NCI-H748 treated with DMSO at 0.1 percent for 48 hours (cell line): Measurements from ENCODE around the gene SOD2.
"Not testable (repeated sequence)": the region's sequence is repeated elsewhere in the genome, so short reads cannot be mapped to it uniquely, and the experiment has no call there.

Experiments used
- DNase-seq: peaks from one replicate; lab custom pipeline; 2025; lab: John Stamatoyannopoulos, UW

The SOD2 gene

DNA sequence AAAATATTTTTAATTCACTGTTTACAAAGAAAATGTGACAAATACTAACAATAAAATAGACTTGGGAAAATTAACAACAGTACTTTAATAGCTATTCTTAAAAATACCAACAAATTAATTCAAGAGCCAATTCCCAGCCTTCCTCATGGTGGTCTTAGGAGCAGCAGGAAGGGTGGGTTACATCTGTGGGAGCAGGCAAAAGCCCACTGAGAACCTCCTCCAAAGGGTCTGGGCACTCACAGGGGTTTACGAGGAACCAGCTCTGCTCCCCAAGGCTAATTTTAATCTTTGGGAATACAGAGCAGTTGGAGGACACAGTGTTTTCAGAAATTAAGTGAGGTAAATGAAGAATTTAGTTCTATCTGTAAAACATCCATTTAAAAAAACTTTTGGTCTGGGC is 10.2 kb downstream of the SOD2 start:
- no peak for DNase-seq

DNA sequence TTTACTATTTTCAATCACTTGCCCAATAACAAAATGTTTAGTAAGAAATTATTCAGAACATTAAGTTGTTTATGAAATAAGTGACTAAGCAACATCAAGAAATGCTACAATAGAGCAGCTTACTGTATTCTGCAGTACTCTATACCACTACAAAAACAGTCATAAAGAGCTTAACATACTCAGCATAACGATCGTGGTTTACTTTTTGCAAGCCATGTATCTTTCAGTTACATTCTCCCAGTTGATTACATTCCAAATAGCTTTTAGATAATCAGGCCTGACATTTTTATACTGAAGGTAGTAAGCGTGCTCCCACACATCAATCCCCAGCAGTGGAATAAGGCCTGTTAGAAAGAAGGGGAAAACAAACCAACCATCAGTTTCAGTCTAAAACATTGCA is 10.7 kb downstream of the SOD2 start:
- no peak for DNase-seq

DNA sequence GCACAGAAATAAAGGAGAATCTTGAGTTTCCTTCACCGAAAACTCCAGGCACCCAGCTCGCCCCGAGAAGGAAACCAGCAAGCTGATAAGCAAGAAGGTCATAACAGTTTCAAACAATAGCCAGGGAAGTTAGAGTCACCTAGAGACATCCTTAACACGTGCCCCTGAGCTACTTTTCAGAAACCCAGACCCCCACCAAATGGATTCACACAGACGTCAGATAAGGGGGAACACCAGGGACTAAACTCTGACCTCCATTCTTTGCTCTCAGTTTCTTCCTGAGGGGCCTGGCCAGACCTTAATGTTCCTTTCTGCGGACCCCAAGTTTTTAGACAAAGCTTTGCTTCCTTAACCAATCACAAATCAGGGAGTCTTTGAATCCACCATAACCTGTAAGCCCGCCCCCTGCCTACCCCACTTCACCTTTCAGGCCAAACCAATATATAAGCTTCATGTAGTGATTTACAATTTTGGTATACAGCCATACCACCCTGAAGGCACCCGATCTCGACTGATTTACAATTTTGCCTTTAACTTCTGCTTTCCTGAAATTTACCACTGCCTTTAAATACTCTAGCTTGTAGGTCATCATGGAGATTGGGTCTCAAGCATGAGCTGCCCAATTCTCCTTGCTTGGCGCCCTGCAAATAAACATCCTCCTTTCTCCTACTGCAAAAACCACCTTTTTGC is 11.7 kb downstream of the SOD2 start:
- DNase-seq = no peak

DNA sequence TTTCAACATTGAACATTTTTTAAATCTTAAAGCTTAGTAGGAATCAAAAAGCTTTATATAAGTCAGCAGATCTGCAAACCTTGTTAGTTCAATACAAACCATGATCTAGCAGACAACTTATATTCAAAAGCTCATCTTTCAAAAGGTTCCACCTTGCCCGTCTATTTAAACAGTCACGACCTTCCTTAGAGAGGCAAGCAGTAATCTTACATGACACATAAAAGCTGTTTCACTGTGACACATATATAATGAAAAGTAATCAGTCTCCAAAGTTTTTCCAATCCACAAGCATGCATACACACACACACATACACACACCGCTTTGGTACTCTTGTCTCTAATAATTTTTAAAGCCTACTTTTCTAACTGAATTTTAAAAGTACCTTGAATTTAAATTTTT is 12.9 kb downstream of the SOD2 start:
- DNase-seq = no peak

DNA sequence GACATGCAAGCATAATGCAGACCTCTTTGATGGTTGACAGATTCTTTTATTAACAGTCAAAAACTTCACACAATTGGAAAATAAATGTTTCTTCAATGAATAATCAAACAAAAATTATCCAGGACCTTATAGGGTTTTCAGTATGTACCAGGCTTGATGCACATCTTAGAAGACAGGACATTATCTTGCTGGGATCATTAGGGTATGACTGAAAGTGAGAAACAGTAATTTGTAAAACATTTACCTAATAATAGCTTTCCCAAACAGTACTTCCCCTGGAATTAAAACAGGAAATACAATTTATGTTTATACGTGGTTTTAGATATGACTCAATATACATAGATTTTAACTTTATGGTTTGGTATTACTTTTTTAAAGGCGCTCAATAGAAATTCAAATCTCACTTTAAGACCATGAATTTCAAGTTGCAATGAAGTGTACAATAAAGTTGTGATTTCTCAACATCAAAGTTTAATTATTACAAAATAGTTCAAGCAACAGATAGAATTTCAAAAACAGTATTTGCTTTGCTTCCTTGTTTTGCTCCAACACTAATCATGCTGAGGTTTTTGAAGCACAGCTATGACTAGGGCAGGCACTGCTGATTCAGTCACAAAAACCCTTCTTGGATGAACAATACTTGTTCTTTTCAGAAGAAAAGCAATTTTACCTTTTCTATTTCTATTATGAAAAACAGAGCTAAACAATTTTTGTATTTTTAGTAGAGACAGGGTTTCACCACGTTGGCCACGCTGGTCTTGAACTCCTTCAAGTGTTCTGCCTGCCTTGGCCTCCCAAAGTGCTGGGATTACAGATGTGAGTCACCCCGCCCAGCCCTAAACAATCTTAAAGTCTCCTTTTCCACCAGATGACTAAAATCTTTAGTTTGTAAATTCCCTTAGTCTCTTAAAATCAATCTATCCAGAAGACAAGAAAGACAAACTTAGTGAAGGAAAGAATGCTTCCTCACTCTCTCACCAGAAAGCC is 13.7 kb downstream of the SOD2 start:
- DNase-seq = no peak

DNA sequence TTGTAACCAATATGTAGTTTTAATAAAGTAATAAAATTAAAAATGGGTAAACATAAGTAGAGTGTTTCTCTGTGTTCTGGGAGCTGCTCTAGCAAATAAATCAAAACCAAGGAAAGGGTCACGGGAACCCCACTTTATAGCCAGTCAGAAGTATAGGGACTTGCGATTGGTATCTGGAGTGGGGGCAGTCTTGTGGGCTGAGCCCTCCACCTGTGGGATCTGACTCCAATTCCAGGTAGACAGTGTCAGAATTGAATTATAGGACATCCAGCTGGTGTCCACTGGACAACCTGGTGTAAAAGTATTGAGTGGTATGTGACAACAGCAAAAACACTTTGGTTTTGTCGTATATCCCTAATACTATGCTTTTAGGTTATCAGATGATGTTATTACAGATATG is 14.5 kb downstream of the SOD2 start:
- DNase-seq = no peak

DNA sequence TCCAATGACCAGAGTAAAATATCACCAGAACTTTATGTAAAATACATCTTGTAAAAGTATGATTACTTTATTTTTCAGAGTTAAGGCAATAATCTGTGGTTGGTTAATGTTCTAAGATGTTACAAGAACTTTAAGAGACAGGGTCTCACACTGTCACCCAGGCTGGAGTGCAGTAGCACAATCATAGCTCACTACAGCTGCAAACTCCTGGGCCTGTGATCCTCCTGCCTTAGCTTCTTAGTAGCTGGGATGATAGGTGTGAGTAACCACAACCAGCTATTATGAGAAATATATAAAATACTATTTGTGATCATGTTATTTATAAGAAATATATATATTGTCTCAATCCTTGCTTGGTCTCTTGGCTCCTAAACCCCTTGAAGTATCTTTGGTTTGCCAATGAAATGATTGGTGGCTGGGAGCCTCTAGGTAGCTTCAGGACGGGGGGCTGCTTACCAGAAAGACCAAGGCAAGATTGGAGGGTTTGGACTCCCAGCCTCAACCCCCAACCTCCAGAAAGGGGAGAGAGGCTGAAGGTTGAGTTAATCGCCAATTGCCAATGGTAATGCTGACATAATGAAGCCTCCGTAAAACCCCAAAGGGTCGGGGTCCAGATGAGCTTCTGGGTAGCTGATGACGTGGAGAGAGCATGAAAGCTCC is 15.4 kb downstream of the SOD2 start:
- DNase-seq = no peak

DNA sequence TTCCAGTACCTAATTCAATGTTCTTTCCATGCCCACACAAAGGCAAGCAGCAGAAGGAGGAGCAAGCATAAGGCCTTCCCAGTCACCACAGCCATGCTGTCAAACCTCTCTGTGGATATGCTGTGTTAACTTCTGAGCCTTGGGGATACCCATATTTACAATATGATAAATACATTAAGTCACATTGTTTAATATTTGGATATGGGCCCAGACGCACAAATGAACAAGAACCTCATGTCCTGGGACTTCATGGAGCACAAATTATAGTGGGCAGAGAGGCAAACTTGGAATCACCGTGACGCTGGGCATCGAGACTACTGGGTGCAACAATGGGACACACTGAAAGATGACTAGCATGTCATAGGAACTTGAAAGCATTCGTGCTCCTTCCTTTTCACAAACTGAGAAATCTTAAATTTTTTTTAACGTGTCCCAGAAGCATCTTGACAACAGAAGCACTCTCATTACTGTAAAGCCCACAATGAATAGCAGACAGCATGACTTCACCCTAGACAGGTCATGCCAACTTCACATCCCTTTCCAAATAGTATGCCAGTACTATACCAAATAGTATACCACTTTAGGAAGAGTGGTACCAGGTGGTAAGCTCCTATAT is 16.0 kb downstream of the SOD2 start:
- no peak for DNase-seq

DNA sequence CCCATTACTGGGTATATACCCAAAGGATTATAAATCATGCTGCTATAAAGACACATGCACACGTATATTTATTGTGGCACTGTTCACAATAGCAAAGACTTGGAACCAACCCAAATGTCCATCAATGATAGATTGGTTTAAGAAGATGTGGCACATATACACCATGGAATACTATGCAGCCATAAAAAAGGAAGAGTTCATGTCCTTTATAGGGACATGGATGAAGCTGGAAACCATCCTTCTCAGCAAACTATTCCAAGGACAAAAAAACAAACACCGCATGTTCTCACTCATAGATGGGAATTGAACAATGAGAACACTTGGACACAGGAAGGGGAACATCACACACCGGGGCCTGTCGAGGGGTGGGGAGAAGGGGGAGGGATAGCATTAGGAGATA is 16.8 kb downstream of the SOD2 start:
- not testable (repeated sequence) for DNase-seq

DNA sequence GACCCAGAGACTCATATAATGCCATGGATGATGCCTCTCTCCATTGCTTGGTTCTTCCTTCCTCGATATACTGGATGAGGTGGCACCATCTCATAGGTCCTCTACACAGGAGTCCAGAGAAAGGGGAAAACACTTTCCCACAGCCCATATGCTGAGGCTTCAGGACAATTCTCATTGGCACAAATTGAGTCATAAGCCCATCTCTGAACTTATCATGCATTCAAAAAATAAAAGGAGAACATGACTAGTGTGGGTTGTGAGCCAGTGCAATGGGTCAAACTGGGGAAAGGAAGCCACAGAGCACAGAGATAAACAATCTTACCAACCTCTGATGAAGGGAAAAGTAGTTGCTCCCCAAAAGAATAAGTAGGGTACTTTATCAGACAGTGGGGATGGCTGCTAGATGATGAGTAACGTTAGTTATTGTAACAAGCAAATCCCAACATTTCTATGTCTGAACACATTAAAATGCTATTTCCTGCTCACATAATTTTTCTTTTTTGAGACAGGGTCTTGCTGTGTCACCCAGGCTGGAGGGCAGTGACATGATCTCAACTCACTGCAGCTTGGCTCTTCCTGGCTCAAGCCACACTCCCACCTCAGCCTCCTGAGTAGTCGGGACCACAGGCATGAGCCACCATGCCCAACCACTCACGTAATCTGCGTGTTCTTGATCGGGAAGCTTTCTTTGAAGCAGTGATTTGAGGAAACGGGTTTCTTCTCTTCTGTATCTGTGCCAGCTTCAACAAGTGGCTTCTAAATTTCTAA is 27.0 kb downstream of the SOD2 start:
- no peak for DNase-seq

DNA sequence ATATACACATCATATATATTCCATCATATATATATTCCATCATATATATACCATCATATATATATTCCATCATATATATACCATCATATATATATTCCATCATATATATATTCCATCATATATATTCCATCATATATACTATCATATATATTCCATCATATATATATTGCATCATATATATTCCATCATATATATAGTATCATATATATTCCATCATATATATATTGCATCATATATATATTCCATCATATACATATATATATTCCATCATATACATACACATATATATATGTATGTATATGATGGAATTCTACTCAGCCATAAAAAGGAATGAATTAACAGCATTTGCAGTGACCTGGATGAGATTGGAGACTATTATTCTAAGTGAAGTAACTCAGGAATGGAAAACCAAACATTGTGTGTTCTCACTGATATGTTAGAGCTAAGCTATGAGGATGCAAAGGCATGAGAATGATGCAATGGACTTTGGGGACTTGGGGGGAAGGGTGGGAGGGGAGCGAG is 29.6 kb downstream of the SOD2 start:
- not testable (repeated sequence) for DNase-seq

DNA sequence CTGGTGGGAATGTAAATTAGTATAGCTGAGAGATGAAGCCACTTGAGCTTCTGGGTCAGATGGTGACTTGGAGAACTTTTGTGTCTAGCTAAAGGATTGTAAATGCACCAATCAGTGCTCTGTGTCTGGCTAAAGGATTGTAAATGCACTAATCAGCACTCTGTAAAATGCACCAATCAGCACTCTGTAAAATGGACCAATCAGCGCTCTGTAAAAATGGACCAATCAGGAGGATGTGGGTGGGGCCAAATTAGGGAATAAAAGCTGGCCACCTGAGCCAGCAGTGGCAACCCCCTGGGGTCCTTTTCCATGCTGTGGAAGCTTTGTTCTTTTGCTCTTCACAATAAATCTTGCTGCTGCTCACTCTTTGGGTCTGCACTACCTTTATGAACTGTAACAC is 31.1 kb downstream of the SOD2 start:
- DNase-seq = not testable (repeated sequence)

DNA sequence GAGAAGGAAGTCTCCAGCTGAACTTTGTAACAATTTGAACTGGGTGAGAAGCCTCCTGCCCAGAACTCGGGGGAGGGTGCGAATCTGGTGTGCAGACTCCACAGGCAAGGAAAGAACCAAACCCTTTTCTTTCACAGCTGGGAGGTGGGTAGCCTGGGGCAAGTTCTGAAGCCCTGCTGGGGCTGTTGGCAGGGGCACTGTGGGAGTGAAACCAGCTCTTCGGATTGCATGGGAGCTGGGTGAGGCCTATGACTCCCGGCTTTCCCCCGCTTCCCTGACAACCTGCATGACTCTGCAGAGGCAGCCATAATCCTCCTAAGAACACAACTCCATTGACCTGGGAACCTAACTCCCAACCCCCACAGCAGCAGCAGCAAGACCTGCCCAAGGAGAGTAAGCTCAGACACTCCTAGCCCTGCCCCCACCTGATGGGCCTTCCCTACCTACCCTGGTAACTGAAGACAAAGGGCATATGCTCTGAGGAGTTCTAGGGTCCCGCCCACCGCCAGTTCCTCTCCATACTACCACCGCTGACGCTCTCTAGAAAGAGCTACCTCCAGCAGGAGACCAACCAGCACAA is 37.5 kb downstream of the SOD2 start:
- no peak for DNase-seq

DNA sequence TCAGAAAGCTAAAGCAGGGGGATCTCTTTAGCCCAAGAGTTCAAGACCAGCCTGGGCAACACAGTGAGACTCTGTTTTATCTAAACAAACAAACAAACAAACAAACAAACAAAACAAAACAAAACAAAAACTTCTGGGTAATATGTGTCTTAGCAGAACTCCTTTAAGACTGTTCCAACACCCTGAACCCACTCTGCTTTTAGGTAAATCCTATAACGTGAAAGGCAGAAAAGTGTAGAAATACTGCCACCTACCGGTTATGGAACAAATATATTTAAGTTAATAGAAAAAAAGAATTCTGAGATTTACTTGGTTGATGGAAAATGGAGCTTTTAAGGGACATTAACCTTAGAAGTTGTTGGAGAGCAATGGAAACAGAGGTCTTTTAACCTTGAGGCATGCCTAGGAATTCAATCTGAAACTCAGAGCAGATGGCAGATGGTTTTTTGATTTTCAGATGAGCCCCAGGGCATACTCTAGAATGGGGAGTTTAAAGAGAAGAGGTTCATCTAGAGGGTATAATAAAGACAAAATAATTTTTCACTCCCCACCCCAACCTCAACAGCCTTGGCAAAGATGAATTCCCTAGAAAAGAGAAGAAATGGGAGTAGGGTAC is 38.5 kb downstream of the SOD2 start:
- DNase-seq = peak; percentile 52

DNA sequence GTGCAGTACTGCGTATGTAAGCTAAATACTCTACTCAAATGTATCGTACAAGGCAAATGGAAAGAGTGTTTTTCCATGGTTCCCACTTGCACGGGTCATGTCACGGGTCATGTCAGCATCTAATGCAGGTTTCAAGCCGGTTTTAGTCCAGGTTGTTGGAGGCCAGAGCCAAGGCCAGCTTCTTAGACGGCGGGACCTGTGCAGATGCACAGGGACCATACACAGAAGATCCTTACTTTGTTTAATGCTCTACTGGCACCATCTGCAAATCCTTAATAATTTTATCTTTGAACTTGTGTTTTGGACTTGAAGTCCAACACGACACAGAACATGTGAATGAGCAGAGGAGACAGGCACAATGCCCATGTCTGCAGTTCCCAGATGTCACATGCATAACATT is 42.7 kb downstream of the SOD2 start:
- no peak for DNase-seq

DNA sequence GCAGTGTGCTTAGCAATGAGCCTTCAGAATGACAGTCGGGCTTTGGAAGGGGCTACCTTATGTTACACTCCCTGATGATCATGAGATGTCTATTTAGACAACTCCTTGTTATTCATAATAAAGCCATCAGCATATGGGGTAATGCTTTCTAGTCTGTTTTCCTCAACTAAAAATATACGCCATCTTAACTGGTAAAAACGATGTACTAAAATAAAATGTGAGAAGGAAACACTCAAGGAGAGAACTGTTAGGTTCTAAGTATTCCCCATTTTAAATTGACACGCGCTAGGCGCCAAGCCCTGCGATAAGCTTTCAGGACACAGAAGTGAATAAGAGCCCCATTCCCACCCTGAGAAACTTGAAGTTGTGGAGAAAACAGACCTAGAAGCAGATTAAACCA is 43.6 kb downstream of the SOD2 start:
- DNase-seq = no peak

DNA sequence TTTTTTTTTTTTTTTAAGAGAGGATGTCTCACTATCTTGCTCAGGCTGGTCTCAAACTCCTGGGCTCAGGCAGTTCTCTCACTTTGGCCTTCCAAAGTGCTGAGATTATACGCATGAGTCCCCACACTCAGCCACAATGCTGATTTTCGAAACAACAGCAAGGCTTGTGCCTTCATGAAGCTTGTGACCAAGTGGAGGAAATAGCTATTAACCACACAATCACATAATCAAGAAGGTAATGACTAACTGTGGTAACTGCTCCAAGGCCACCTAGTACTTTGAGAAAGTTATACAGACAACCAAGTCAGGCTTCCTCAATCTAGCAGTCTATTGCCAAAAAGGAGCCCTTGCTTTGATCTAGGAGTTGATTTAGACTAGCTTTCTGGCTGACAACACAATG is 46.3 kb downstream of the SOD2 start:
- no peak for DNase-seq

DNA sequence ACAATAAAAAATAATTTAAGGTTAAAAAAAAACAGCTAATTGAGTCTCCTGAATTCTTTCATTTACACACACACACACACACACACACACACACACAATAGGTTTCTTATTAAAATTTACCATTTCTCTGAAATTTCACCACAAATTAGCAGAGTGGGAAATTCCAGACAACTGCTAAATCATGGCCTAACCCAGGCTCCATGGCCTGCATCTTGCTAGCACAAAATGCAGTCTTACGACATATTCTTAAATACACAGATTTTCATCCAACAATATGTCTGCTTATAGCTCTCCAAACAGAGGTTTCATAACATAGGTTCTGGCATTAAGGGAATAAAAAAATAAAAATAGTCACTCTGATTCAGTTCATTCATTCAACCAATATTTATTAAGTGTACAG is 46.9 kb downstream of the SOD2 start:
- DNase-seq = no peak

DNA sequence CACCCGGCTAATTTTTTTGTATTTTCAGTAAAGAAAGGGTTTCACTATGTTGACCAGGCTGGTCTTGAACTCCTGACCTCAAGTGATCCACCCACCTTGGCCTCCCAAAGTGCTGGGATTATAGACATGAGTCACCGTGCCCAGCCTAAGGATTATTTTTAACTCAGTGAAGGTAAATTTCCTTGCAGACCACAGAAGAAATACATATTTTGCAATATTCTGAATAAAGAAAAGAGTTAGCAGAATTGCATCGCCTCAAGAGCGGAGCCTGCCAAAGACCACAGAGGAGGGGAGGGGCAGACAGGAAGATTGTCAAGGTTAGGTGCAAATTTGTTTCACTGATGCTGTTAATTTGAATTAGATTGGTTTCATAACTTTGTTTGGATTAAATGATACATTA is 47.4 kb downstream of the SOD2 start:
- no peak for DNase-seq
